H1 (cell line): ENCODE measurements around the gene RNU6-1. TPM values are rescaled to one million over a fixed set of nuclear protein-coding genes. Genes with fewer than 3 reads are reported as not detected.
A peak's percentile ranks its signal among the peaks of the same experiment; 100 is the strongest.

Experiments used
- BRCA1 ChIP-seq: IDR thresholded peaks from 2 replicates; pipeline ENCODE4 v1.6.1; 2012; ENCODE audit warnings: low read depth, low read length, improper control_type of control experiment
- CBX5 ChIP-seq: fragments of 300-800, 300-1000 bp; sonication (generic); IDR thresholded peaks from 2 replicates; pipeline ENCODE4 v1.7.1; 2016; ENCODE audit warnings: antibody characterized with exemption, low read length, low read depth
- CEBPB ChIP-seq: IDR thresholded peaks from 2 replicates; pipeline ENCODE4 v1.6.1; 2012; ENCODE audit warnings: low read depth, low read length
- CHD1 ChIP-seq: IDR thresholded peaks from 2 replicates; pipeline ENCODE4 v1.6.1; 2012; ENCODE audit warnings: low read depth, low read length, improper control_type of control experiment
- CTCF ChIP-seq, 3 experiments: IDR thresholded peaks; 1 replicate in 2 of 3; 2 replicates in 1 of 3; pipeline versions ENCODE4 v1.5.1 to v1.6.1; 2011; ENCODE audit warnings: low read length in 3 of 3, mild to moderate bottlenecking in 3 of 3, inconsistent platforms in 2 of 3, low read depth in 1 of 3, moderate library complexity in 1 of 3; ENCODE audit not compliant: insufficient read depth in 1 of 3; ENCODE audit errors: control extremely low read depth in 1 of 3
- EP300 ChIP-seq, 2 experiments: IDR thresholded peaks; 1 replicate in 1 of 2; 2 replicates in 1 of 2; pipeline ENCODE4 v1.6.1; 2011 to 2012; ENCODE audit warnings: low read depth in 2 of 2, low read length in 2 of 2, mild to moderate bottlenecking in 2 of 2, borderline replicate concordance in 1 of 2, inconsistent platforms in 1 of 2, moderate library complexity in 1 of 2
- RNF2 ChIP-seq: fragments of 200-900, 300-1000 bp; sonication (generic); IDR thresholded peaks from 2 replicates; pipeline ENCODE4 v1.7.1; 2016; ENCODE audit warnings: borderline replicate concordance, low read depth, mild to moderate bottlenecking, antibody characterized with exemption, low read length; ENCODE audit not compliant: poor library complexity, severe bottlenecking; ENCODE audit errors: missing control alignments
- SP4 ChIP-seq: IDR thresholded peaks from 2 replicates; pipeline ENCODE4 v1.6.1; 2012; ENCODE audit warnings: low read length, inconsistent platforms
- SUZ12 ChIP-seq: fragments of 200-600 bp; sonication (generic); IDR thresholded peaks from 2 replicates; pipeline ENCODE4 v1.6.1; 2012; ENCODE audit warnings: mild to moderate bottlenecking, inconsistent platforms, low read length, moderate library complexity, mixed read lengths
- TEAD4 ChIP-seq: IDR thresholded peaks from 2 replicates; pipeline ENCODE4 v1.6.1; 2012; ENCODE audit warnings: low read depth, low read length, inconsistent platforms, mixed read lengths
- polyA plus RNA-seq, 7 experiments: library from polyadenylated mRNA; depleted of rRNA in 3 of 7; stranded (reverse) in 5 of 7; unstranded in 2 of 7; fragments of >200 nt in 5 of 7; fragments of 200-250 nt in 2 of 7; gene quantifications; 1 replicate in 5 of 7; 2 replicates in 1 of 7; 4 replicates in 1 of 7; pipeline versions ENCODE4 v1.2.1 to v1.2.3, GENCODE V29; 2011 to 2013; ENCODE audit warnings: missing spikeins in 2 of 7, mixed read lengths in 2 of 7
- total RNA-seq: library from RNA; stranded (reverse); fragmentation: NEBNext Ultra II Directional; extraction: Animal tissue kit (Norgen Biotek cat#: 25700); gene quantifications from 2 replicates; pipeline ENCODE4 v1.2.1, GENCODE V29; 2021

RNU6-1 gene
- total and polyA plus RNA-seq, 2 of the 8 experiments (the other 6 are each of a cell fraction or from before 2014, with no cell fraction given) = not detected

- TF ChIP-seq SP4 (no peak), CHD1 (no peak), EP300 (IDR thresholded peaks at IDR 0.05; ENCODE audit: borderline replicate concordance in 1 of 2, low read depth in 2 of 2, low read length in 2 of 2) (no peak), RNF2 (no peak), SUZ12 (no peak), CTCF (IDR thresholded peaks at IDR 0.05; ENCODE audit: control extremely low read depth in 1 of 3, insufficient read depth in 1 of 3, low read depth in 1 of 3, low read length in 3 of 3) (no peak), CEBPB (no peak), CBX5 (no peak), TEAD4 (peak; percentile 95), BRCA1 (no peak)
Observed at GRCh38 chr15:67803996-67804843, 35.6 kb downstream of the RNU6-1 start (continued).
